GM13976 (cell line): ENCODE data around the gene AFG1L.

Experiments used
- DNase-seq: peaks from one replicate; pipeline ENCODE4 v3.0.0; 2012; ENCODE audit warnings: low spot score
- CTCF ChIP-seq: IDR thresholded peaks from 2 replicates; pipeline ENCODE4 v1.5.1; 2012; ENCODE audit warnings: borderline replicate concordance, mild to moderate bottlenecking; ENCODE audit not compliant: insufficient read depth; ENCODE audit errors: extremely low read depth, missing control alignments, control extremely low read depth
- in situ Hi-C: fragments of 300-500 bp; cut with MboI; formaldehyde crosslinking; loops from one replicate; pipeline ENCODE4 v1.12.0; 2022; ENCODE audit warnings: low sequenced_read_pairs, mixed read lengths, inconsistent platforms; ENCODE audit not compliant: unreplicated experiment

Gene AFG1L

GRCh38 chr6:108473197-108473596 is 178.3 kb downstream of the AFG1L start:
- TF ChIP-seq CTCF: no peak
- no peak for DNase-seq
- in situ Hi-C loops: no loop called here

GRCh38 chr6:108476376-108476775 is 181.5 kb downstream of the AFG1L start:
- in situ Hi-C loops: loop anchor here (25.0 kb wide), 1 partner anchor 364 kb away; no protein-coding TSS in a partner anchor
- no peak for DNase-seq

GRCh38 chr6:108476847-108477430 is 182.1 kb downstream of the AFG1L start:
- DNase-seq: no peak
- no peak for TF ChIP-seq CTCF
- in situ Hi-C loops: loop anchor here (25.0 kb wide), 1 partner anchor 365 kb away; no protein-coding TSS in a partner anchor

More at GRCh38 chr6:108476376-108476775, 181.5 kb downstream of the AFG1L start:
- no peak for TF ChIP-seq CTCF

GRCh38 chr6:108482559-108482958 is 187.7 kb downstream of the AFG1L start:
- DNase-seq: no peak
- no peak for TF ChIP-seq CTCF
- in situ Hi-C loops: loop anchor here (10.0 to 25.0 kb wide), 2 partner anchors 228 to 370 kb away; no protein-coding TSS in a partner anchor

GRCh38 chr6:108484016-108484415 is 189.2 kb downstream of the AFG1L start:
- no peak for TF ChIP-seq CTCF
- in situ Hi-C loops: loop anchor here (10.0 to 25.0 kb wide), 2 partner anchors 229 to 372 kb away; no protein-coding TSS in a partner anchor
- DNase-seq: no peak

GRCh38 chr6:108489699-108490098 is 194.8 kb downstream of the AFG1L start:
- DNase-seq: no peak
- in situ Hi-C loops: loop anchor here (10.0 to 25.0 kb wide), 2 partner anchors 235 to 377 kb away; no protein-coding TSS in a partner anchor
- TF ChIP-seq CTCF: no peak
